GM12878 (cell line): Measurements from ENCODE around the gene RIOX2. TPM values are rescaled to one million over a fixed set of nuclear protein-coding genes. Genes with fewer than 3 reads are reported as not detected.

Experiments used
- ATAC-seq: fragments of 200-7000 bp; cut with Tn5 transposase; 3 replicates; pipeline ENCODE4 v1.9.1; 2020; ENCODE audit warnings: mild to moderate bottlenecking, moderate library complexity
- BruUV-seq: library from RNA; stranded (reverse); fragments of 400-500 nt; replicated peaks from 2 replicates; lab custom pipeline; 2021; lab: Mats Ljungman, UMichigan
- CTCF ChIA-PET: fragments of 300-600 bp; sonication (Branson Sonifier 250); formaldehyde crosslinking; extraction: SDS; loops from one replicate; lab custom pipeline; 2021; ENCODE audit warnings: inconsistent platforms; lab: Yijun Ruan, JAX
- POLR2A ChIA-PET: fragments of 350-600 bp; formaldehyde crosslinking; extraction: SDS; loops from one replicate; lab custom pipeline; 2021; ENCODE audit warnings: inconsistent platforms; lab: Charles Lee
- RAD21 ChIA-PET: fragments of 300-600 bp; sonication (Branson Sonifier 250); formaldehyde crosslinking; loops from one replicate; lab custom pipeline; 2023; ENCODE audit warnings: antibody characterized with exemption; ENCODE audit not compliant: unreplicated experiment; lab: Charles Lee
- SMC1A ChIA-PET: fragments of 300-600 bp; sonication (Branson Sonifier 250); formaldehyde crosslinking; loops from one replicate; lab custom pipeline; 2023; ENCODE audit not compliant: unreplicated experiment, uncharacterized antibody; lab: Charles Lee
- DNase-seq: peaks from one replicate; pipeline ENCODE4 v3.0.0-alpha.2; 2011; ENCODE audit warnings: low read depth, low spot score
- FAIRE-seq: peaks from 3 replicates; lab custom pipeline; 2011; peaks lifted over from hg19 to GRCh38; lab: Jason Lieb, UNC
- H2AFZ ChIP-seq: 2 replicates; pipeline ENCODE4 v1.6.0; 2011; ENCODE audit warnings: low read depth, low read length, control low read depth; ENCODE audit not compliant: control insufficient read depth
- H3K27ac ChIP-seq: 2 replicates; pipeline ENCODE4 v1.5.1; 2011; ENCODE audit warnings: control low read depth; ENCODE audit not compliant: control insufficient read depth, insufficient read depth
- H3K27me3 ChIP-seq, 2 experiments: replicated peaks in 1 of 2; 2 replicates each; pipeline versions ENCODE4 v1.6.0 to v1.6.1; 2011; ENCODE audit warnings: low read length in 1 of 2; ENCODE audit not compliant: control insufficient read depth in 2 of 2, insufficient read depth in 2 of 2
- H3K36me3 ChIP-seq, 2 experiments: 2 replicates each; pipeline ENCODE4 v1.5.1; 2011; ENCODE audit warnings: low read length in 1 of 2; ENCODE audit not compliant: control insufficient read depth in 2 of 2, insufficient read depth in 2 of 2
- H3K4me1 ChIP-seq: 2 replicates; pipeline ENCODE4 v1.6.1; 2011; ENCODE audit warnings: mild to moderate bottlenecking, low read length, moderate library complexity, mixed read lengths; ENCODE audit not compliant: control insufficient read depth, insufficient read depth
- H3K4me2 ChIP-seq: 2 replicates; pipeline ENCODE4 v1.6.0; 2011; ENCODE audit warnings: control low read depth; ENCODE audit not compliant: control insufficient read depth, insufficient read depth
- H3K4me3 ChIP-seq: fragments of 200-600 bp; sonication (generic); 2 replicates; pipeline ENCODE4 v1.5.1; 2016
- H3K79me2 ChIP-seq: 2 replicates; pipeline ENCODE4 v1.6.0; 2011; ENCODE audit warnings: low read length; ENCODE audit not compliant: control insufficient read depth, insufficient read depth
- H3K9ac ChIP-seq: 2 replicates; pipeline ENCODE4 v1.8.0; 2011; ENCODE audit warnings: low read length, control low read depth, mixed read lengths; ENCODE audit not compliant: control insufficient read depth, insufficient read depth
- H3K9me3 ChIP-seq: replicated peaks from 3 replicates; pipeline ENCODE4 v1.5.1; 2011; ENCODE audit warnings: mild to moderate bottlenecking, low read length; ENCODE audit not compliant: control insufficient read depth, insufficient read depth
- H4K20me1 ChIP-seq: 2 replicates; pipeline ENCODE4 v1.6.0; 2011; ENCODE audit not compliant: control insufficient read depth, insufficient read depth
- CBFB ChIP-seq: IDR thresholded peaks from 2 replicates; pipeline ENCODE4 v1.6.1; 2016; ENCODE audit warnings: antibody characterized with exemption, low read depth
- CHD1 ChIP-seq: IDR thresholded peaks from 2 replicates; pipeline ENCODE4 v1.6.1; 2012; ENCODE audit warnings: low read depth, low read length, improper control_type of control experiment
- ETV6 ChIP-seq, 2 experiments: fragments of 450-650 bp in 1 of 2; IDR thresholded peaks in 1 of 2; conservative IDR thresholded peaks in 1 of 2; 2 replicates each; pipeline ENCODE4 v1.6.1; 2014; ENCODE audit warnings: antibody characterized with exemption in 1 of 2, borderline replicate concordance in 1 of 2, low read depth in 1 of 2, mild to moderate bottlenecking in 1 of 2, moderate library complexity in 1 of 2
- IKZF1 ChIP-seq: fragments of 450-650 bp; conservative IDR thresholded peaks from 2 replicates; pipeline ENCODE4 v1.6.1; 2017; ENCODE audit warnings: antibody characterized with exemption, mild to moderate bottlenecking
- LARP7 ChIP-seq: fragments of 450-650 bp; IDR thresholded peaks from 2 replicates; pipeline ENCODE4 v1.6.1; 2017; ENCODE audit warnings: mild to moderate bottlenecking
- MTA3 ChIP-seq: IDR thresholded peaks from 2 replicates; pipeline ENCODE4 v1.6.1; 2012; ENCODE audit warnings: low read length, inconsistent platforms, borderline replicate concordance
- RELA ChIP-seq: fragments of 450-650 bp; IDR thresholded peaks from 2 replicates; pipeline ENCODE4 v1.8.0; 2014; ENCODE audit warnings: borderline replicate concordance; ENCODE audit not compliant: partially characterized antibody
- RUNX3 ChIP-seq: IDR thresholded peaks from 2 replicates; pipeline ENCODE4 v1.6.1; 2012; ENCODE audit warnings: low read length, inconsistent platforms
- SUPT20H ChIP-seq: IDR thresholded peaks from 2 replicates; pipeline ENCODE4 v1.6.1; 2011; ENCODE audit warnings: low read depth, mild to moderate bottlenecking, low read length, moderate library complexity, borderline replicate concordance; ENCODE audit not compliant: control insufficient read depth
- TARDBP ChIP-seq: IDR thresholded peaks from 2 replicates; pipeline ENCODE4 v1.6.1; 2016; ENCODE audit warnings: borderline replicate concordance
- TBL1XR1 ChIP-seq: IDR thresholded peaks from 2 replicates; pipeline ENCODE4 v1.6.1; 2012; ENCODE audit warnings: low read depth, low read length, improper control_type of control experiment
- WGBS: methylation state at CpG from one replicate; pipeline ENCODE4 v1.1.6; 2016; ENCODE audit warnings: low lambda C conversion rate; ENCODE audit not compliant: insufficient replicate concordance, insufficient coverage; ENCODE audit errors: missing lambda C conversion rate; 5-methylcytosine and 5-hydroxymethylcytosine counted together
- in situ Hi-C: fragments of 300-500 bp; cut with MboI; formaldehyde crosslinking; loops from 9 replicates; pipeline ENCODE4 v1.14.3; 2018; ENCODE audit warnings: mixed read lengths
- intact Hi-C: fragments of 100-400 bp; cut with micrococcal nuclease; formaldehyde crosslinking; loops from one replicate; pipeline ENCODE4 v1.14.2; 2022; ENCODE audit not compliant: unreplicated experiment
- polyA plus RNA-seq, 11 experiments: library from polyadenylated mRNA; depleted of rRNA in 4 of 11; unstranded in 6 of 11; stranded (reverse) in 5 of 11; fragments of >200 nt; fragmentation: Nextera tagmentation in 4 of 11; fragmentation: Illumina TruSeq in 1 of 11; extraction: Ambion mirVana in 4 of 11; extraction: Trizol in 1 of 11; gene quantifications; 1 replicate in 1 of 11; 2 replicates in 10 of 11; pipeline versions ENCODE4 v1.2.1 to v1.2.3, GENCODE V29; 2011 to 2016; ENCODE audit warnings: inconsistent platforms in 2 of 11, missing spikeins in 2 of 11, low read depth in 1 of 11
- total RNA-seq, 4 experiments: library from RNA; depleted of rRNA in 3 of 4; stranded (reverse); fragments of >200 nt in 3 of 4; fragmentation: Illumina TruSeq in 1 of 4; extraction: Trizol in 1 of 4; gene quantifications; 2 replicates each; pipeline versions ENCODE4 v1.2.1 to v1.2.3, GENCODE V29; 2013 to 2021
- TF ChIP-seq, protein P1 (sequence below): fragments of 450-650 bp; IDR thresholded peaks from 2 replicates; pipeline ENCODE4 v1.6.1; 2018; ENCODE audit warnings: borderline replicate concordance, mild to moderate bottlenecking; ENCODE audit not compliant: partially characterized antibody
- TF ChIP-seq, protein P2 (sequence below): fragments of 450-650 bp; IDR thresholded peaks from 2 replicates; pipeline ENCODE4 v1.6.1; 2017; ENCODE audit warnings: low read depth, mild to moderate bottlenecking, moderate library complexity
- TF ChIP-seq, protein P3 (sequence below): fragments of 450-650 bp; IDR thresholded peaks from 2 replicates; pipeline ENCODE4 v1.6.1; 2017; ENCODE audit warnings: borderline replicate concordance

The RIOX2 gene
- total and polyA plus RNA-seq, 10 of the 15 experiments (the other 5 are each of a cell fraction or from before 2014, with no cell fraction given) = 24.1 to 52.6 (median 44.0) TPM

DNA sequence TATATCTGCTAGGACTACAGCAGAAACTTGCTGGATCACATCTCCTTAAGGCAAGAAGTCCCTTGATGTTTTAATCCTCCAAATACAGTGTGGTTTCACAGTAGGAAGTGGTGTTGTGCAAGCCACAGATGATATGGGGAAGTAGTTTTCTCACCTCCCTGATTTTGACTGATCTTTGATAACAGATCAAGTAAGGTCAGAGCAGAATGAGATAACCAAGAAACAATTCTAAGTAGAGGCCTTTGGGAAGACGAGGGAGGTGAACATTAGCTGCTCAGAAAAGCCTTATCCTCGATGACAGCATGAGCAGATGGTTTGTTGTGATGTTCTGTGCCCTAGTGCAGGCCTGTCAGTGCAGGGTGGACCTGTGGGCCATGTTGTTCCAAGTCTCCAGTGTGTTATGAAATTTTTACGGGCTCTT is 61.3 kb downstream of the RIOX2 start:
- intact Hi-C loops = no loop called here
- RAD21 ChIA-PET = no interaction called here
- DNase-seq (peak; percentile 11), FAIRE-seq (peak; percentile 64), ATAC-seq (peak; percentile 15; the same call in 1 of the 3 replicates)
- in situ Hi-C loops = no loop called here
- SMC1A ChIA-PET = no interaction called here
- H3K4me1 ChIP-seq = no peaks in the 10 kb centered on the region
- CTCF ChIA-PET = no interaction called here
- no peaks in the 10 kb centered on the region for H3K9me3 ChIP-seq
- no peak overlapping the region for H3K4me3 ChIP-seq
- H3K36me3 ChIP-seq = no peaks in the 10 kb centered on the region
- H2AFZ ChIP-seq = no peak overlapping the region
- no TSS peak for BruUV-seq
- no peaks in the 10 kb centered on the region for H4K20me1 ChIP-seq
- TF ChIP-seq, protein P1, sequence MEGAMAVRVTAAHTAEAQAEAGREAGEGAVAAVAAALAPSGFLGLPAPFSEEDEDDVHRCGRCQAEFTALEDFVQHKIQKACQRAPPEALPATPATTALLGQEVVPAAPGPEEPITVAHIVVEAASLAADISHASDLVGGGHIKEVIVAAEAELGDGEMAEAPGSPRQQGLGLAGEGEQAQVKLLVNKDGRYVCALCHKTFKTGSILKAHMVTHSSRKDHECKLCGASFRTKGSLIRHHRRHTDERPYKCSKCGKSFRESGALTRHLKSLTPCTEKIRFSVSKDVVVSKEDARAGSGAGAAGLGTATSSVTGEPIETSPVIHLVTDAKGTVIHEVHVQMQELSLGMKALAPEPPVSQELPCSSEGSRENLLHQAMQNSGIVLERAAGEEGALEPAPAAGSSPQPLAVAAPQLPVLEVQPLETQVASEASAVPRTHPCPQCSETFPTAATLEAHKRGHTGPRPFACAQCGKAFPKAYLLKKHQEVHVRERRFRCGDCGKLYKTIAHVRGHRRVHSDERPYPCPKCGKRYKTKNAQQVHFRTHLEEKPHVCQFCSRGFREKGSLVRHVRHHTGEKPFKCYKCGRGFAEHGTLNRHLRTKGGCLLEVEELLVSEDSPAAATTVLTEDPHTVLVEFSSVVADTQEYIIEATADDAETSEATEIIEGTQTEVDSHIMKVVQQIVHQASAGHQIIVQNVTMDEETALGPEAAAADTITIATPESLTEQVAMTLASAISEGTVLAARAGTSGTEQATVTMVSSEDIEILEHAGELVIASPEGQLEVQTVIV = no peak
- TF ChIP-seq, protein P2, sequence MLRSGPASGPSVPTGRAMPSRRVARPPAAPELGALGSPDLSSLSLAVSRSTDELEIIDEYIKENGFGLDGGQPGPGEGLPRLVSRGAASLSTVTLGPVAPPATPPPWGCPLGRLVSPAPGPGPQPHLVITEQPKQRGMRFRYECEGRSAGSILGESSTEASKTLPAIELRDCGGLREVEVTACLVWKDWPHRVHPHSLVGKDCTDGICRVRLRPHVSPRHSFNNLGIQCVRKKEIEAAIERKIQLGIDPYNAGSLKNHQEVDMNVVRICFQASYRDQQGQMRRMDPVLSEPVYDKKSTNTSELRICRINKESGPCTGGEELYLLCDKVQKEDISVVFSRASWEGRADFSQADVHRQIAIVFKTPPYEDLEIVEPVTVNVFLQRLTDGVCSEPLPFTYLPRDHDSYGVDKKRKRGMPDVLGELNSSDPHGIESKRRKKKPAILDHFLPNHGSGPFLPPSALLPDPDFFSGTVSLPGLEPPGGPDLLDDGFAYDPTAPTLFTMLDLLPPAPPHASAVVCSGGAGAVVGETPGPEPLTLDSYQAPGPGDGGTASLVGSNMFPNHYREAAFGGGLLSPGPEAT = no peak
- TF ChIP-seq, protein P3, sequence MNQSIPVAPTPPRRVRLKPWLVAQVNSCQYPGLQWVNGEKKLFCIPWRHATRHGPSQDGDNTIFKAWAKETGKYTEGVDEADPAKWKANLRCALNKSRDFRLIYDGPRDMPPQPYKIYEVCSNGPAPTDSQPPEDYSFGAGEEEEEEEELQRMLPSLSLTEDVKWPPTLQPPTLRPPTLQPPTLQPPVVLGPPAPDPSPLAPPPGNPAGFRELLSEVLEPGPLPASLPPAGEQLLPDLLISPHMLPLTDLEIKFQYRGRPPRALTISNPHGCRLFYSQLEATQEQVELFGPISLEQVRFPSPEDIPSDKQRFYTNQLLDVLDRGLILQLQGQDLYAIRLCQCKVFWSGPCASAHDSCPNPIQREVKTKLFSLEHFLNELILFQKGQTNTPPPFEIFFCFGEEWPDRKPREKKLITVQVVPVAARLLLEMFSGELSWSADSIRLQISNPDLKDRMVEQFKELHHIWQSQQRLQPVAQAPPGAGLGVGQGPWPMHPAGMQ = no peak
- TF ChIP-seq TBL1XR1 = no peak
- no peak for TF ChIP-seq IKZF1
- no peak for TF ChIP-seq CBFB
- no peak for TF ChIP-seq TARDBP
- TF ChIP-seq LARP7 = no peak
- TF ChIP-seq MTA3 = no peak
- TF ChIP-seq RELA = no peak
- no peak for TF ChIP-seq ETV6 (conservative IDR thresholded peaks at IDR 0.05 in 1 of 2, IDR thresholded peaks at IDR 0.05 in 1 of 2; ENCODE audit: borderline replicate concordance in 1 of 2, low read depth in 1 of 2)
- TF ChIP-seq RUNX3 = no peak
- no peak for TF ChIP-seq CHD1
- no peak for TF ChIP-seq SUPT20H
- H3K4me2 ChIP-seq = no peak overlapping the region
- no peaks in the 10 kb centered on the region for H3K27me3 ChIP-seq
- H3K79me2 ChIP-seq = no peaks in the 10 kb centered on the region
- WGBS = 23% methylated on average over 3 of the region's 3 CpGs
- H3K27ac ChIP-seq = no peak overlapping the region
- H3K9ac ChIP-seq = no peak overlapping the region
- POLR2A ChIA-PET = no interaction called here
